Bronchial epithelial cell (primary cell): ENCODE data around the gene MLLT10. TPM values are rescaled to one million over a fixed set of nuclear protein-coding genes. Genes with fewer than 3 reads are reported as not detected.

Source experiments
- DNase-seq: peaks from one replicate; pipeline ENCODE4 v3.0.0-alpha.2; 2010; ENCODE audit warnings: low read depth
- FAIRE-seq: peaks from 2 replicates; lab custom pipeline; 2011; peaks lifted over from hg19 to GRCh38; lab: Jason Lieb, UNC
- H3K27me3 ChIP-seq: 2 replicates; pipeline ENCODE4 v1.5.1; 2011; ENCODE audit warnings: low read length; ENCODE audit not compliant: control insufficient read depth, insufficient read depth
- H3K36me3 ChIP-seq: 2 replicates; pipeline ENCODE4 v1.5.1; 2011; ENCODE audit warnings: low read length; ENCODE audit not compliant: control insufficient read depth, insufficient read depth
- H3K4me3 ChIP-seq: 2 replicates; pipeline ENCODE4 v1.5.1; 2011; ENCODE audit warnings: mild to moderate bottlenecking, low read depth, low read length, control low read depth
- CTCF ChIP-seq: IDR thresholded peaks from 2 replicates; pipeline ENCODE4 v1.5.1; 2011; ENCODE audit warnings: mild to moderate bottlenecking, moderate library complexity, low read length, control low read depth, inconsistent platforms; ENCODE audit not compliant: insufficient read depth, severe bottlenecking
- total RNA-seq: library from RNA; depleted of rRNA; stranded (reverse); fragments of >200 nt; gene quantifications from 2 replicates; pipeline ENCODE4 v1.2.1, GENCODE V29; 2014

Gene MLLT10
- total RNA-seq, 1 donor from 2014 or later: 40.8 TPM

- no peak for FAIRE-seq
- H3K27me3 ChIP-seq: no peaks in the 10 kb centered on the region
- TF ChIP-seq CTCF: no peak
- DNase-seq: no peak
- H3K36me3 ChIP-seq: no peaks in the 10 kb centered on the region
- no peak overlapping the region for H3K4me3 ChIP-seq
These were observed 3.4 kb upstream of the MLLT10 start for GRCh38 chr10:21530641-21531040.

- DNase-seq (peak; percentile 39), FAIRE-seq (no peak)
- H3K4me3 ChIP-seq: no peak overlapping the region
- no peaks in the 10 kb centered on the region for H3K27me3 ChIP-seq
- no peak for TF ChIP-seq CTCF
- H3K36me3 ChIP-seq: no peaks in the 10 kb centered on the region
These were observed 2.9 kb upstream of the MLLT10 start for GRCh38 chr10:21531164-21531563.

GRCh38 chr10:21532694-21533466 lies 1.2 kb upstream of the MLLT10 start:
- H3K36me3 ChIP-seq: peaks cover 1% of the 10 kb centered on the region
- TF ChIP-seq CTCF: no peak
- DNase-seq (no peak), FAIRE-seq (no peak)
- no peaks in the 10 kb centered on the region for H3K27me3 ChIP-seq
- peak overlapping the region; percentile 65 for H3K4me3 ChIP-seq

GRCh38 chr10:21534280-21534586 lies 201 bp downstream of the MLLT10 start:
- no peak for FAIRE-seq

GRCh38 chr10:21534604-21535493 lies 817 bp downstream of the MLLT10 start:
- DNase-seq (no peak), FAIRE-seq (no peak)
- Histone ChIP-seq H3K4me3 (peak overlapping the region; percentile 65), H3K27me3 (no peaks in the 10 kb centered on the region), H3K36me3 (peaks cover 1% of the 10 kb centered on the region)
- TF ChIP-seq CTCF: no peak

More at GRCh38 chr10:21534280-21534586, 201 bp downstream of the MLLT10 start:
- DNase-seq: no peak
- Histone ChIP-seq H3K27me3 (no peaks in the 10 kb centered on the region), H3K36me3 (peaks cover 1% of the 10 kb centered on the region), H3K4me3 (peak overlapping the region; percentile 65)
- no peak for TF ChIP-seq CTCF
